Rectal smooth muscle tissue (tissue), 1 donor: Measurements from ENCODE around the gene DCC.

Experiments used
- H3K27ac ChIP-seq: one replicate; pipeline ENCODE4 v1.7.0; 2013; ENCODE audit warnings: low read depth, low read length, inconsistent platforms
- H3K27me3 ChIP-seq: one replicate; pipeline ENCODE4 v1.7.0; 2013; ENCODE audit warnings: low read length; ENCODE audit not compliant: control insufficient read depth, insufficient read depth
- H3K36me3 ChIP-seq: one replicate; pipeline ENCODE4 v1.7.0; 2013; ENCODE audit warnings: low read length; ENCODE audit not compliant: control insufficient read depth, insufficient read depth
- H3K4me1 ChIP-seq: one replicate; pipeline ENCODE4 v1.7.0; 2013; ENCODE audit warnings: low read length; ENCODE audit not compliant: control insufficient read depth, insufficient read depth
- H3K4me3 ChIP-seq: one replicate; pipeline ENCODE4 v1.7.0; 2013; ENCODE audit warnings: low read length
- H3K9ac ChIP-seq: one replicate; pipeline ENCODE4 v1.7.0; 2013; ENCODE audit warnings: low read length

The DCC gene

DNA sequence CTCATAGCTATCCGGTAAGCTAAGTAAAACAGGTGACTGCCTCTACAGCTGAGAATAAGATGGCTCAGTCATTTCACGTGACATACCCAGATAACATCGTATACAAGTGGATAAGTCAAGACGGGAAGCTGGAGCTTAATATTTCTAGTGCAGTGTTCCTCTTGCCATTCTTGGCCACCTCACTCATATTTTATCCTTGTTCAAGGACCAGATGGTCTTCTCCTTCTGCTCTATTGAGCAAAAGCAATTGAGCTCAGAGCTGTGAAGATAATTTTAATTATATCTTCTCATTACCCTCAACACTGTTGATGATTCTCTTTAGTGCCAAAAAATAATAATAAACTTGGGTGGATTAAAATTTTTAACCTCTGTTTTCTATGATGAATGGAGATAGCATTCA lies 201.1 kb downstream of the DCC start:
- Histone ChIP-seq H3K27ac (no peak overlapping the region), H3K4me3 (no peak overlapping the region), H3K9ac (no peak overlapping the region), H3K4me1 (no peaks in the 10 kb centered on the region), H3K27me3 (no peaks in the 10 kb centered on the region), H3K36me3 (no peaks in the 10 kb centered on the region)

- Histone ChIP-seq H3K4me1 (no peaks in the 10 kb centered on the region), H3K36me3 (no peaks in the 10 kb centered on the region), H3K27me3 (no peaks in the 10 kb centered on the region), H3K27ac (no peak overlapping the region), H3K9ac (no peak overlapping the region), H3K4me3 (no peak overlapping the region)
Measured at GRCh38 chr18:52544086-52544485, 204.1 kb downstream of the DCC start.

- Histone ChIP-seq H3K9ac (no peak overlapping the region), H3K4me1 (no peaks in the 10 kb centered on the region), H3K27ac (no peak overlapping the region), H3K4me3 (no peak overlapping the region), H3K36me3 (no peaks in the 10 kb centered on the region), H3K27me3 (no peaks in the 10 kb centered on the region)
Measured at GRCh38 chr18:52546686-52547346, 206.8 kb downstream of the DCC start.

DNA sequence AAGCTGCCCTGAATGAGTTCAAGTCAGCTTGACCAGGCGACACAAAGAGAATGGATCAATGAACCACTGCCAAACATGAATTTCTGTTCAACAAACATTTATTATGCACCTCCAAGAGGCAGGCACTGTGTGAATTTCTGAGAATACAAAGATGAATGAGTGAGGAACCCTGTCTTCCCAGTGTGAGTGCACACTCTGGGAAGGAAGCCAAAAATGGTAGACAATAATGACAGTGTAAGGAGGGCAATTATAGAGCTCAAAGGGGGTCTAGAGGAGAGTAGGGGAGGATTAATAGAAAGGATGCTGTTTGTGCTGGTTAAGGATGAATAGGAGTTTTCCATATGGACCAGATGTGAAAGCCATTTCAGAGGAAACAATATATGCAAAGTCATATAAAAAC lies 213.4 kb downstream of the DCC start:
- no peak overlapping the region for H3K9ac ChIP-seq
- no peaks in the 10 kb centered on the region for H3K4me1 ChIP-seq
- no peak overlapping the region for H3K27ac ChIP-seq
- no peaks in the 10 kb centered on the region for H3K36me3 ChIP-seq
- no peak overlapping the region for H3K4me3 ChIP-seq
- no peaks in the 10 kb centered on the region for H3K27me3 ChIP-seq

- Histone ChIP-seq H3K36me3 (no peaks in the 10 kb centered on the region), H3K9ac (no peak overlapping the region), H3K4me1 (no peaks in the 10 kb centered on the region), H3K27me3 (no peaks in the 10 kb centered on the region), H3K27ac (no peak overlapping the region), H3K4me3 (no peak overlapping the region)
Measured at GRCh38 chr18:52554180-52554579, 214.2 kb downstream of the DCC start.

- H3K27me3 ChIP-seq, result no peaks in the 10 kb centered on the region
- H3K27ac ChIP-seq, result no peak overlapping the region
- H3K9ac ChIP-seq, result no peak overlapping the region
- H3K4me1 ChIP-seq, result no peaks in the 10 kb centered on the region
- H3K36me3 ChIP-seq, result no peaks in the 10 kb centered on the region
- no peak overlapping the region for H3K4me3 ChIP-seq
Measured at GRCh38 chr18:52567360-52567759, 227.4 kb downstream of the DCC start.

- no peak overlapping the region for H3K27ac ChIP-seq
- H3K36me3 ChIP-seq, result no peaks in the 10 kb centered on the region
- no peak overlapping the region for H3K4me3 ChIP-seq
- no peak overlapping the region for H3K9ac ChIP-seq
- no peaks in the 10 kb centered on the region for H3K27me3 ChIP-seq
- H3K4me1 ChIP-seq, result no peaks in the 10 kb centered on the region
Measured at GRCh38 chr18:52569492-52569891, 229.5 kb downstream of the DCC start.

DNA sequence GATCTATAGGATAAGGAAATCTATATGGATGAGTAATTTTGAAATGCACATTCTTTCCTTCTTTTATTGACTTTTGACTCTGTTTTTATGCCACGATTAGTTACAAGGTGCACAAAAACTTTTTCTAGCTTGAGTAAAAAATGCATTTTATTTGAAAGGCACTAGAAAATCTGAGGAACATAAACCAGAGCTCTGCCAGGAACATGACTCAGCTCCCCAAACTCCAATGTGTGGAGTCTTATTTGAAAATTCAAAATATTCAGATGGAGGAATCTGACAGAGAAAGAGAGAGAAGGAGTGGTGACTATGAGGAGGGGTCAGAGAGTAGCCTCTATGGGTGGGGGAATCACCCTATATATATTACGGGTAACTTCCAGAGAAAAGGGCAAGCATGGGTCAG lies 231.0 kb downstream of the DCC start:
- H3K36me3 ChIP-seq, result no peaks in the 10 kb centered on the region
- H3K9ac ChIP-seq, result no peak overlapping the region
- H3K4me1 ChIP-seq, result no peaks in the 10 kb centered on the region
- no peak overlapping the region for H3K4me3 ChIP-seq
- H3K27me3 ChIP-seq, result no peaks in the 10 kb centered on the region
- H3K27ac ChIP-seq, result no peak overlapping the region

DNA sequence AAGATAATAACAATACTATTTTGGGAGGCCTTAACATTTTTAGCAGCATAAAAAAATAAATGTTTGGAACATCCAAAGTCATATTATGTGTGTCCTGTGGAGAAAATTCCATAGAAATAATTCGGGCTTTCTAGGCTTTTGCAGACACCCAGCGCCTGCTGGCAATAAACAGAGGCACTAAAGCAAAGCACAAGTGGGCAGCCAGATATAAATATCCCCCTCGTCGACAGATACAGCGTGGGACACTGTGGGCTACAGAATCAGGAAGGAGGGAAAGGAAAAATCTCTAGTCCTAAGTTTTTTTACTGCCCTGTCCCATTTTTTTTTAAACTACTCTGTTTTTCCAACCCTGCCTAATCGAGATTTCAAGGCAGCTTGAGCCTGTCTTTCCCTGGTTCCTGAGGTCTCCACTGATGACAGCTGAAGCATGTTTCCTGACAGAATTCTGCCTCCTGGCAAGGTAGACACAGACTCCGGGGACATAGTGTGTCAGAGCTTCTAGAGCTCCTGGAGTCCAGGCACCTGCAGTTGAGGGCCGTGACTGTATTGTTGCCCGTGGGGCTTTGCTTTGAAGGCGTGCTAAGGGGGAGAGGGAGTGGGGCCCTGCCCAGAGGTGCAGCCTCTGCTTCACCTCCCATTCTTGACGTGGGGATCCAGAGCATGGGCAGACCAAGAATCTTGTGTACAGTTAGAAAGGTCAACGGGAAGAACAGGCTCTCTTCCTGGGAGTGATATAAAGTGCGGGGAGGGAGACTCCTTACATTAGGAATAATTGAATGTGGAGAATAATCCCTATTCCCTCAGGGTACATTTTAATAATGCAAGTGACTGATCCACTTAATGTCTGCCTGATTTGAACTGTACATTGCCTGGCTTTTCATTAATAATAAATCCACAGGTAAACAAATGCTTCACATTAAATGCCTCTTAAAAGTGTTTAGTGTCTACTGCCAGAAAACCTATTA lies 232.3 kb downstream of the DCC start:
- Histone ChIP-seq H3K36me3 (no peaks in the 10 kb centered on the region), H3K9ac (no peak overlapping the region), H3K4me1 (no peaks in the 10 kb centered on the region)

DNA sequence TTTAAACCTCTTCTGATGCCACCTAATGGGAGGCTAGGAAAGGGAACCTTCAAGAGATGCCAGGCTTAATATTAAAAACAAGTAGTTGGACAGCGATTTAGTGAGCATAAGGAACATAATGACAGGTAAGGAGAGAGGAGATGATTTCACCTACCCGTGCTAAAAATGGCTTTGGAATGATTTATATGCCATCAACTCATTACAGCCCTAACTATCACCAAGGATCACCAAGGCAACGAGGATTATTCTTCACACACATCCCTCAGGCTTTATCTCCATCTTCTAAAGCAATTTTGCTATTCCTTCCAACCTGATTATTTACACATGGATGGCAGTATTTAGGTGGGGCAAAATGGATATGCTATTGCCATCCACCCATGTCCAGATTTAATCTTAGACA lies 237.8 kb downstream of the DCC start:
- Histone ChIP-seq H3K9ac (no peak overlapping the region), H3K36me3 (no peaks in the 10 kb centered on the region), H3K4me3 (no peak overlapping the region), H3K4me1 (no peaks in the 10 kb centered on the region), H3K27me3 (no peaks in the 10 kb centered on the region), H3K27ac (no peak overlapping the region)

More for the DNA sequence above, 232.3 kb downstream of the DCC start:
- Histone ChIP-seq H3K27me3 (no peaks in the 10 kb centered on the region), H3K4me3 (no peak overlapping the region), H3K27ac (no peak overlapping the region)

- Histone ChIP-seq H3K4me3 (no peak overlapping the region), H3K27me3 (no peaks in the 10 kb centered on the region), H3K4me1 (no peaks in the 10 kb centered on the region), H3K36me3 (no peaks in the 10 kb centered on the region), H3K9ac (no peak overlapping the region), H3K27ac (no peak overlapping the region)
Measured at GRCh38 chr18:52582061-52582460, 242.1 kb downstream of the DCC start.

- no peaks in the 10 kb centered on the region for H3K4me1 ChIP-seq
- no peaks in the 10 kb centered on the region for H3K36me3 ChIP-seq
- no peak overlapping the region for H3K9ac ChIP-seq
- no peak overlapping the region for H3K27ac ChIP-seq
- H3K27me3 ChIP-seq, result no peaks in the 10 kb centered on the region
- no peak overlapping the region for H3K4me3 ChIP-seq
Measured at GRCh38 chr18:52582516-52582915, 242.5 kb downstream of the DCC start.

DNA sequence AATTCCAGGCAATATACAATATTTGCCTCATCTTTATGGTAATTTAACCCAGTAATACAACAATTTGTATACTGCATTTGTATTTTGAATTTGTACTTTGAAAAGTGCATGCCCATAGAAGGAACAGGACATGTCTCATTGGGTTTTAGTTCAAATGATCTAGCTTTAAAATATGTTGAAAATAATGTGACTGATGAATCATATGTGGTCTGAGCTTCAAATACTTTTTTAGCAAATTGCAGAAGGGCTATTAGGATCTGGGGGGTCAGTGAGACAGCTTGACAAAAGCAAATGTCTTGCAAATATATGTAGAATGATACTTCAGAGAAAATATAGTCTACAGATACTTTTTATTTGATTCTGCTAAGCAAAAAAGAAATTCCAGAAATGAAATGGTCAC lies 248.9 kb downstream of the DCC start:
- Histone ChIP-seq H3K27me3 (no peaks in the 10 kb centered on the region), H3K4me3 (no peak overlapping the region), H3K27ac (no peak overlapping the region), H3K36me3 (no peaks in the 10 kb centered on the region), H3K9ac (no peak overlapping the region), H3K4me1 (no peaks in the 10 kb centered on the region)
